ENCODE measurements around the gene PTPRN2. TPM values are rescaled to one million over a fixed set of nuclear protein-coding genes. Genes with fewer than 3 reads are reported as not detected.
A peak's percentile ranks its signal among the peaks of the same experiment; 100 is the strongest.

The PTPRN2 gene
- total and polyA plus RNA-seq, 7 donors, result 0.47 to 0.82 (median 0.51) TPM

GRCh38 chr7:157816526-157817250 is 770.9 kb downstream of the PTPRN2 start:
- no peaks in the 10 kb centered on the region for H3K9me3 ChIP-seq
- H3K36me3 ChIP-seq (ENCODE audit: insufficient read depth in 1 of 2, low read depth in 1 of 2), result no peaks in the 10 kb centered on the region
- no peak for TF ChIP-seq CTCF (IDR thresholded peaks at IDR 0.05)
- H3K27me3 ChIP-seq (ENCODE audit: insufficient read depth in 3 of 3, low read length in 2 of 3), result peaks cover 0 to 3% (median 1%) of the 10 kb centered on the region in 3 donors
- no peak for DNase-seq
- 86% methylated on average over 26 of the region's 26 CpGs for WGBS, 3 donors
- no peak for ATAC-seq
- H3K4me1 ChIP-seq, result no peaks in the 10 kb centered on the region
- H3K27ac ChIP-seq, result no peak overlapping the region
- H3K4me3 ChIP-seq, result no peak overlapping the region
- intact Hi-C loops (cut with DNase I), result no loop called here

GRCh38 chr7:157816086-157816485 is 771.5 kb downstream of the PTPRN2 start:
- Histone ChIP-seq H3K27me3 (ENCODE audit: insufficient read depth in 3 of 3, low read length in 2 of 3) (no peaks in the 10 kb centered on the region), H3K36me3 (ENCODE audit: insufficient read depth in 1 of 2, low read depth in 1 of 2) (no peaks in the 10 kb centered on the region), H3K4me1 (no peaks in the 10 kb centered on the region), H3K4me3 (no peak overlapping the region), H3K9me3 (no peaks in the 10 kb centered on the region), H3K27ac (no peak overlapping the region)
- TF ChIP-seq CTCF (IDR thresholded peaks at IDR 0.05), result no peak
- no peak for ATAC-seq
- intact Hi-C loops (cut with DNase I), result no loop called here
- DNase-seq, result peak in 1 of 2 donors; percentile 5
- WGBS, 3 donors, result 31 to 44% (median 43%) methylated on average over 12 of the region's 12 CpGs

GRCh38 chr7:157815706-157816022 is 772.0 kb downstream of the PTPRN2 start:
- intact Hi-C loops (cut with DNase I), result no loop called here
- WGBS, 3 donors, result 68 to 79% (median 72%) methylated on average over 10 of the region's 10 CpGs
- Histone ChIP-seq H3K9me3 (no peaks in the 10 kb centered on the region), H3K4me3 (no peak overlapping the region), H3K27me3 (ENCODE audit: insufficient read depth in 3 of 3, low read length in 2 of 3) (no peaks in the 10 kb centered on the region), H3K27ac (no peak overlapping the region), H3K36me3 (ENCODE audit: insufficient read depth in 1 of 2, low read depth in 1 of 2) (no peaks in the 10 kb centered on the region), H3K4me1 (no peaks in the 10 kb centered on the region)
- no peak for DNase-seq
- TF ChIP-seq CTCF (IDR thresholded peaks at IDR 0.05), result no peak
- no peak for ATAC-seq

GRCh38 chr7:157814931-157815705 is 772.5 kb downstream of the PTPRN2 start:
- 77 to 78% (median 78%) methylated on average over 28 of the region's 28 CpGs for WGBS, 3 donors
- H3K36me3 ChIP-seq (ENCODE audit: insufficient read depth in 1 of 2, low read depth in 1 of 2), result no peaks in the 10 kb centered on the region
- no peaks in the 10 kb centered on the region for H3K9me3 ChIP-seq
- no peak for DNase-seq
- no peaks in the 10 kb centered on the region for H3K27me3 ChIP-seq (ENCODE audit: insufficient read depth in 3 of 3, low read length in 2 of 3)
- H3K4me3 ChIP-seq, result no peak overlapping the region
- TF ChIP-seq CTCF (IDR thresholded peaks at IDR 0.05), result no peak
- no peak overlapping the region for H3K27ac ChIP-seq
- intact Hi-C loops (cut with DNase I), result no loop called here
- ATAC-seq, result no peak
- H3K4me1 ChIP-seq, result no peaks in the 10 kb centered on the region

All from psoas muscle (tissue), 8 donors.